Glutamatergic neuron (in vitro differentiated cells): Measurements from ENCODE around the gene RNF11. TPM values are rescaled to one million over a fixed set of nuclear protein-coding genes. Genes with fewer than 3 reads are reported as not detected.

ENCODE experiments used
- DNase-seq: peaks from one replicate; pipeline ENCODE4 v3.0.0; 2022
- H3K27ac Mint-ChIP-seq: one replicate; pipeline ENCODE4 v1.8.0; 2020; ENCODE audit warnings: mild to moderate bottlenecking, mixed read lengths, inconsistent platforms; ENCODE audit not compliant: unreplicated experiment
- H3K27me3 Mint-ChIP-seq: one replicate; pipeline ENCODE4 v1.8.0; 2020; ENCODE audit warnings: mild to moderate bottlenecking, moderate library complexity, mixed read lengths, inconsistent platforms; ENCODE audit not compliant: unreplicated experiment
- H3K36me3 Mint-ChIP-seq: one replicate; pipeline ENCODE4 v1.8.0; 2020; ENCODE audit warnings: mild to moderate bottlenecking, mixed read lengths, inconsistent platforms; ENCODE audit not compliant: unreplicated experiment
- H3K4me1 Mint-ChIP-seq: one replicate; pipeline ENCODE4 v1.8.0; 2020; ENCODE audit warnings: mild to moderate bottlenecking, low read depth, mixed read lengths, inconsistent platforms; ENCODE audit not compliant: unreplicated experiment
- H3K4me3 Mint-ChIP-seq: one replicate; pipeline ENCODE4 v1.8.0; 2020; ENCODE audit warnings: mild to moderate bottlenecking, mixed read lengths, inconsistent platforms; ENCODE audit not compliant: unreplicated experiment
- H3K9me3 Mint-ChIP-seq: one replicate; pipeline ENCODE4 v1.8.0; 2020; ENCODE audit warnings: mild to moderate bottlenecking, moderate library complexity, mixed read lengths, inconsistent platforms; ENCODE audit not compliant: unreplicated experiment
- CTCF ChIP-seq: fragments of 200-600 bp; sonication (generic); IDR thresholded peaks from one replicate; pipeline ENCODE4 v1.5.0; 2021; ENCODE audit not compliant: partially characterized antibody, unreplicated experiment
- total RNA-seq: library from RNA; stranded (reverse); fragmentation: NEBNext Ultra II Directional; extraction: Animal tissue kit (Norgen Biotek cat#: 25700); gene quantifications from one replicate; pipeline ENCODE4 v1.2.1, GENCODE V29; 2021; ENCODE audit not compliant: unreplicated experiment

RNF11 gene
- total RNA-seq, 1 donor from 2014 or later: 81.6 TPM

- Mint-ChIP-seq H3K27ac (no peak overlapping the region), H3K27me3 (no peaks in the 10 kb centered on the region), H3K4me1 (no peaks in the 10 kb centered on the region), H3K4me3 (no peak overlapping the region), H3K9me3 (no peaks in the 10 kb centered on the region), H3K36me3 (peaks cover 4% of the 10 kb centered on the region)
- TF ChIP-seq CTCF: no peak
- no peak for DNase-seq
Observed at GRCh38 chr1:51288578-51288977, 52.5 kb downstream of the RNF11 start.

GRCh38 chr1:51289676-51290488 lies 53.8 kb downstream of the RNF11 start:
- H3K4me1 Mint-ChIP-seq: no peaks in the 10 kb centered on the region
- TF ChIP-seq CTCF: no peak
- DNase-seq: no peak
- H3K9me3 Mint-ChIP-seq: no peaks in the 10 kb centered on the region
- H3K27me3 Mint-ChIP-seq: no peaks in the 10 kb centered on the region
- no peak overlapping the region for H3K27ac Mint-ChIP-seq
- peaks cover 4% of the 10 kb centered on the region for H3K36me3 Mint-ChIP-seq
- no peak overlapping the region for H3K4me3 Mint-ChIP-seq

GRCh38 chr1:51290489-51290847 lies 54.4 kb downstream of the RNF11 start:
- H3K9me3 Mint-ChIP-seq: no peaks in the 10 kb centered on the region
- H3K4me1 Mint-ChIP-seq: no peaks in the 10 kb centered on the region
- no peak overlapping the region for H3K27ac Mint-ChIP-seq
- H3K27me3 Mint-ChIP-seq: no peaks in the 10 kb centered on the region
- DNase-seq: no peak
- H3K36me3 Mint-ChIP-seq: peaks cover 4% of the 10 kb centered on the region
- H3K4me3 Mint-ChIP-seq: no peak overlapping the region
- no peak for TF ChIP-seq CTCF

GRCh38 chr1:51293898-51294515 lies 57.9 kb downstream of the RNF11 start:
- Mint-ChIP-seq H3K36me3 (peaks cover 5% of the 10 kb centered on the region), H3K9me3 (no peaks in the 10 kb centered on the region), H3K27ac (no peak overlapping the region), H3K4me1 (peaks cover 10% of the 10 kb centered on the region), H3K27me3 (no peaks in the 10 kb centered on the region), H3K4me3 (no peak overlapping the region)
- DNase-seq: no peak
- TF ChIP-seq CTCF: no peak

GRCh38 chr1:51294566-51295184 lies 58.6 kb downstream of the RNF11 start:
- peaks cover 7% of the 10 kb centered on the region for H3K36me3 Mint-ChIP-seq
- H3K4me3 Mint-ChIP-seq: no peak overlapping the region
- H3K27me3 Mint-ChIP-seq: no peaks in the 10 kb centered on the region
- peaks cover 10% of the 10 kb centered on the region for H3K4me1 Mint-ChIP-seq
- no peaks in the 10 kb centered on the region for H3K9me3 Mint-ChIP-seq
- no peak overlapping the region for H3K27ac Mint-ChIP-seq
- no peak for DNase-seq
- TF ChIP-seq CTCF: no peak
